AG04450 (cell line): ENCODE measurements around the gene POMGNT1. TPM values are rescaled to one million over a fixed set of nuclear protein-coding genes. Genes with fewer than 3 reads are reported as not detected.
A peak's percentile ranks its signal among the peaks of the same experiment; 100 is the strongest.
"Not testable (repeated sequence)": the region's sequence is repeated elsewhere in the genome, so short reads cannot be mapped to it uniquely, and the experiment has no call there.

ENCODE experiments used
- CTCF ChIA-PET: fragments of 300-600, 350-600 bp; formaldehyde crosslinking; extraction: SDS; loops from one replicate; lab custom pipeline; 2022; ENCODE audit warnings: antibody characterized with exemption, inconsistent platforms; lab: Charles Lee
- POLR2A ChIA-PET: fragments of 350-600 bp; formaldehyde crosslinking; extraction: SDS; loops from one replicate; lab custom pipeline; 2021; ENCODE audit warnings: antibody characterized with exemption, inconsistent platforms; lab: Yijun Ruan, JAX
- DNase-seq: peaks from one replicate; pipeline ENCODE4 v3.0.0-alpha.2; 2011; ENCODE audit warnings: low read depth, low spot score
- H3K27ac ChIP-seq: one replicate; pipeline ENCODE4 v1.5.1; 2012; ENCODE audit warnings: low read depth, low read length, control low read depth
- H3K27me3 ChIP-seq: one replicate; pipeline ENCODE4 v1.6.0; 2012; ENCODE audit warnings: low read length; ENCODE audit not compliant: control insufficient read depth, insufficient read depth
- H3K4me3 ChIP-seq: 2 replicates; pipeline ENCODE4 v1.5.1; 2011; ENCODE audit warnings: mild to moderate bottlenecking, low read depth, low read length, control low read depth
- H3K9me3 ChIP-seq: 2 replicates; pipeline ENCODE4 v1.5.1; 2012; ENCODE audit warnings: low read length; ENCODE audit not compliant: control insufficient read depth, insufficient read depth
- polyA plus RNA-seq: library from polyadenylated mRNA; depleted of rRNA; stranded (reverse); fragments of >200 nt; gene quantifications from 2 replicates; pipeline ENCODE4 v1.2.3, GENCODE V29; 2011
- TF ChIP-seq, protein P1 (sequence below): IDR thresholded peaks from 2 replicates; pipeline ENCODE4 v1.5.1; 2011; ENCODE audit warnings: low read depth, low read length, control low read depth, inconsistent platforms

The POMGNT1 gene
- polyA plus RNA-seq, 1 experiment, result 41.9 TPM

DNA sequence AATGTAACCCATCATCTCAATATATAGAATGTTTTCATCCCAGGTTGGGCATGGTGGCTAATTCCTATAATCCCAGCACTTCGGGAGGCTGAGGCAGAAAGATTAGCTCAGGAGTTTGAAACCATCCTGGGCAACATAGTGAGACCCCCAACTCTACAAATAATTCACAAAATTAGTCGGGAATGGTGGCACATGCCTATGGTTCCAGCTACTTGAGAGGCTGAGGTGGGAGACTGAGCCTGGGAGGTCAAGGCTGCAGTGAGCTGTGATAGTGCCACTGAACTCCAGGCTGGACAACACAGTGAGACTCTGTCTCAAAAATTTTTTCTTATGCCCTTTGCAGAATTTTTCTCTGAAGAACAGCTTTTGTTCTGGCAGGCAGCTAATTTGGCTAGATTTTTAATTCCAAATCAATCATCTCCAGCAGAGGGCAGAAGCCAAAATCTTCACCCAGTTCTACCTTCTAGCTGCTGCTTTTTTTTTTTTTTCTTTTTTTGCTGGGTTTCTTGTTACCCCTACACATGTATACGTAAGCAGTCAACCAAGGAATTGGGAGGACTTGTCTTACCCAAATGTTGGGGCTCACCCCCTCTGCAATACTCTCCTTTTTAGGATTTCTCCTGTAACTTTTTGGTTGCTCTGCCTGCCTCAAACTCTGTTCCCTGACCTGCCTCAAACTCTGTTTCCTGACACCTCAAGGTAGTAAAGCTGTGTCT, 46.6 kb upstream of the POMGNT1 start:
- TF ChIP-seq, protein P1, sequence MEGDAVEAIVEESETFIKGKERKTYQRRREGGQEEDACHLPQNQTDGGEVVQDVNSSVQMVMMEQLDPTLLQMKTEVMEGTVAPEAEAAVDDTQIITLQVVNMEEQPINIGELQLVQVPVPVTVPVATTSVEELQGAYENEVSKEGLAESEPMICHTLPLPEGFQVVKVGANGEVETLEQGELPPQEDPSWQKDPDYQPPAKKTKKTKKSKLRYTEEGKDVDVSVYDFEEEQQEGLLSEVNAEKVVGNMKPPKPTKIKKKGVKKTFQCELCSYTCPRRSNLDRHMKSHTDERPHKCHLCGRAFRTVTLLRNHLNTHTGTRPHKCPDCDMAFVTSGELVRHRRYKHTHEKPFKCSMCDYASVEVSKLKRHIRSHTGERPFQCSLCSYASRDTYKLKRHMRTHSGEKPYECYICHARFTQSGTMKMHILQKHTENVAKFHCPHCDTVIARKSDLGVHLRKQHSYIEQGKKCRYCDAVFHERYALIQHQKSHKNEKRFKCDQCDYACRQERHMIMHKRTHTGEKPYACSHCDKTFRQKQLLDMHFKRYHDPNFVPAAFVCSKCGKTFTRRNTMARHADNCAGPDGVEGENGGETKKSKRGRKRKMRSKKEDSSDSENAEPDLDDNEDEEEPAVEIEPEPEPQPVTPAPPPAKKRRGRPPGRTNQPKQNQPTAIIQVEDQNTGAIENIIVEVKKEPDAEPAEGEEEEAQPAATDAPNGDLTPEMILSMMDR, result peak; percentile 38; the same call in 1 of the 2 replicates
- ChIA-PET CTCF (interaction anchor here (0.6 to 2.2 kb wide), 14 partner anchors 10 to 1593 kb away, joined by 3 to 37 read pairs (median 4); no protein-coding TSS in a partner anchor), POLR2A (no interaction called here)
- Histone ChIP-seq H3K27me3 (no peaks in the 10 kb centered on the region), H3K4me3 (no peak overlapping the region), H3K9me3 (no peaks in the 10 kb centered on the region), H3K27ac (no peak overlapping the region)
- DNase-seq, result no peak

DNA sequence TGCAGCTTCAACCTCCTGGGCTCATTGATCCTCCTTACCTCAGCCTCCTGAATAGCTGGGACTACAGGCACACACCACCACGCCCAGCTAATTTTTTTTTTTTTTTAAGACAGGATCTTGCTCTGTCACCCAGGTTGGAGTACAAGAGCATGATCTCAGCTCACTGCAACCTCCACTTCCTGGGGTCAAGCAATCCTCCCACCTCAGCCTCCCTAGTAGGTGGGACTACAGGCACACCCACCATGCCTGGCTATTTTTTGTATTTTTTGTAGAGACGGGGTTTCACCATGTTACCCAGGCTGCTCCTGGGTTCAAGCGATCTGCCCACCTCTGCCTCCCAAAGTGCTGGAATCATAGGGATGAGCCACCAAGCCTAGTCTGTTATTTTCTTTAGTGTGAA, 45.6 kb upstream of the POMGNT1 start:
- POLR2A ChIA-PET, H3K4me3 ChIP-seq, H3K9me3 ChIP-seq, H3K27ac ChIP-seq, DNase-seq, H3K27me3 ChIP-seq: not testable (repeated sequence)
- CTCF ChIA-PET, result interaction anchor here (0.6 to 2.2 kb wide), 3 partner anchors 100 to 1592 kb away, joined by 3 to 37 read pairs (median 4); no protein-coding TSS in a partner anchor

DNA sequence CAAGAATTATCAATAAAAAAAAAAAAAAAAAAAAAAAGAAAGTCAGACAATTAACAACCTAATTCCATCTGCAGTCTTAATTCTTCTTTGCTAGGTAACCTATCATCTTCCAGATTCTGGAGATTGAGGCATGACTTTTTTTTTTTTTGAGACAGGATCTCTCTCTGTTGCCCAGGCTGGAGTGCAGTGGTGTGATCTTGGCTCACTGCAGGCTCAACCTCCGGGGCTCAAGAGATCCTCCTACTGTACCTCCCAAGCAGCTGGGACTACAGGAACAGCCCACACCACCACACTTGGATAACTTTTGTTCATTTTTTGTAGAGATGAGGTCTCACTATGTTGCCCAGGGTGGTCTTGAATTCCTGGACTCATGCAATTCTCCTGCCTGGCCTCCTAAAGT, 44.7 kb upstream of the POMGNT1 start:
- CTCF ChIA-PET, result no interaction called here
- TF ChIP-seq, protein P1, result no peak
- no peak overlapping the region for H3K4me3 ChIP-seq
- no peak overlapping the region for H3K27ac ChIP-seq
- H3K9me3 ChIP-seq, result no peaks in the 10 kb centered on the region; the same call in 1 of the 2 replicates
- no peak for DNase-seq
- H3K27me3 ChIP-seq, result no peaks in the 10 kb centered on the region
- POLR2A ChIA-PET, result no interaction called here

DNA sequence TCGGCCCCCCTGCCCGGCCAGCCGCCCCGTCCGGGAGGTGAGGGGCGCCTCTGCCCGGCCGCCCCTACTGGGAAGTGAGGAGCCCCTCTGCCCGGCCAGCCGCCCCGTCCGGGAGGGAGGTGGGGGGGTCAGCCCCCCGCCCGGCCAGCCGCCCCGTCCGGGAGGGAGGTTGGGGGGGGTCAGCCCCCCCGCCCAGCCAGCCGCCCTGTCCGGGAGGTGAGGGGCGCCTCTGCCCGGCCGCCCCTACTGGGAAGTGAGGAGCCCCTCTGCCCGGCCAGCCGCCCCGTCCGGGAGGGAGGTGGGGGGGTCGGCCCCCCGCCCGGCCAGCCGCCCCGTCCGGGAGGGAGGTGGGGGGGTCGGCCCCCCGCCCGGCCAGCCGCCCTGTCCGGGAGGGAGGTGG, 43.5 kb upstream of the POMGNT1 start:
- H3K27me3 ChIP-seq, CTCF ChIA-PET, POLR2A ChIA-PET, H3K9me3 ChIP-seq, H3K27ac ChIP-seq, DNase-seq, H3K4me3 ChIP-seq: not testable (repeated sequence)

DNA sequence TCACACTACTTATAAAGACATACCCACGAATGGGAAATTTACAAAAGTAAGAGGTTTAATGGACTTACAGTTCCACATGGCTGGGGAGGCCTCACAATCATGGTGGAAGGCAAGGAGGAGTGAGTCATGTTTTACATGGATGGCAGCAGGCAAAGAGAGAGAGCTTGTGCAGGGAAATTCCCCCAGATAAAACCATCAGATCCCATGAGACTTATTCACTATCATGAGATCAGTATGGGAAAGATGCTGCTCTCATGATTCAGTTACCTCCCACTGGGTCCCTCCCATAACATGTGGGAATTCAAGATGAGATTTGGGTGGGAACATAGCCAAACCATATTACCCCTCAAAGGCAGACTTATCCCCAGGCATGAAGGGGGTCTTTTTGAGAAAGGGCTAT, 40.6 kb upstream of the POMGNT1 start:
- POLR2A ChIA-PET, H3K4me3 ChIP-seq, H3K27ac ChIP-seq, DNase-seq, H3K9me3 ChIP-seq, CTCF ChIA-PET, H3K27me3 ChIP-seq: not testable (repeated sequence)

DNA sequence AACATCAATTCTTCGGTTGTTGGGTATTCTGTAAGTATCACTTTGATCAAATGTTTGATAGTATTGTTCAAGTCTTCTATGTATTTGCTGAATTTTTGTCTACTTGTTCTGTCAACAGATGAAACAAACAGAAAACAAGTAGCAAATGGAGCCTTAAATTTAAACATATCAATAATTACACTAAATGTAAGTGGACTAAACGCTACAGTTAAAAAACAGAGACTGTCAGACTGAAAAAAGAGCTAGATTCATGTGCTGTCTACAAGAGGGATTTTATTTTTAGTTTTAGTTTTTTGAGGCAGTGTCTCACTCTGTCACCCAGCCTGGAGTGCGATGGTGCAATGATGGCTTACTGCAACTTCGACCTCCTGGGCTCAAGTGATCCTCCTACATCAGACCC, 38.6 kb upstream of the POMGNT1 start:
- Histone ChIP-seq H3K27me3 (no peaks in the 10 kb centered on the region), H3K9me3 (peaks cover 4% of the 10 kb centered on the region; the same call in 1 of the 2 replicates), H3K27ac (no peak overlapping the region), H3K4me3 (no peak overlapping the region)
- DNase-seq, result no peak
- POLR2A ChIA-PET, result no interaction called here
- CTCF ChIA-PET, result no interaction called here
- TF ChIP-seq, protein P1, result no peak

DNA sequence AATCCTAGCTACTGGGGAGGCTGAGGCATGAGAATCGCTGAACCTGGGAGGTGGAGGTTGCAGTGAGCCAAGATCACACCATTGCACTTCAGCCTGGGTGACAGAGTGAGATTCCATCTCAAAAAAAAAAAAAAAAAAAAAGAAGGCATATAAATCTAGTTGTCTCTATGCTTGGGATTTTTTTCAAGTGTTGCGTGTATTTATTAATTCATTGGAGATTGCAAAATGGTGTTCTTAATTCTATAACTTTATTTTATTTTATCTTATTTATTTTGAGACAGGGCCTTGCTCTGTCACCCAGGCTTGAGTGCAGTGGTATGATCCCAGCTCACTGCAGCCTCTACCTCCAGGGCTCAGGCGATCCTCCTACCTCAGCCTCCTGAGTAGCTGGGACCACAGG, 33.0 kb upstream of the POMGNT1 start:
- H3K4me3 ChIP-seq, H3K9me3 ChIP-seq, H3K27me3 ChIP-seq, POLR2A ChIA-PET, H3K27ac ChIP-seq, DNase-seq: not testable (repeated sequence)
- CTCF ChIA-PET, result interaction anchor here (0.6 to 4.7 kb wide), 4 partner anchors 7 to 194 kb away, joined by 3 to 41 read pairs (median 4); no protein-coding TSS in a partner anchor
